Measurements from ENCODE around the gene HES2.
"Not testable (repeated sequence)": the region's sequence is repeated elsewhere in the genome, so short reads cannot be mapped to it uniquely, and the experiment has no call there.

HES2 gene

DNA sequence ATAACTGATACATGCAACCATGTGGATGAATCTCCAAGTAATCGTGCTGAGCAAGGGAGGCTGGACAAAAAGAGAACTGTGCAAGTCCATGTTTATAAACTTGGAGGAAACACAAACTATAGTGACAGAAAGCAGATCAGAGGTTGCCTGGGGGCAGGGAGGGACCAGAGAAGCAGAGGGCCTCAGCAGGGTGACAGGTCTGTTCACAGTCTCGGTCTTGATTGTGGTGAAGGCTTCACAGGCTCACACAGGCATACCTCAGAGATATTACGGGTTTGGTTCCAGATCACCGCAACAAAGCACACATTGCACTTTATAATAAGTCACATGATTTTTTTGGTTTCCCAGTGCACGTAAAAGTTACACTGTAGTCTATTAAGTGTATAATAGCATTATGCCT is 54.7 kb downstream of the HES2 start:
- peaks cover 4% of the 10 kb centered on the region; the same call in 1 of the 2 replicates for H3K4me1 ChIP-seq (ENCODE audit: insufficient read depth, low read length)
- H3K36me3 ChIP-seq (ENCODE audit: insufficient read depth, low read depth, low read length), result no peaks in the 10 kb centered on the region
- H3K27ac ChIP-seq (ENCODE audit: low read length), result no peak overlapping the region
- H3K9me3 ChIP-seq (ENCODE audit: insufficient read depth, low read depth, low read length), result no peaks in the 10 kb centered on the region
- no peaks in the 10 kb centered on the region for H3K27me3 ChIP-seq (ENCODE audit: insufficient read depth, low read length)
- no peak overlapping the region for H3K9ac ChIP-seq (ENCODE audit: low read depth, low read length)
- H3K4me3 ChIP-seq (ENCODE audit: low read length), result no peak overlapping the region

DNA sequence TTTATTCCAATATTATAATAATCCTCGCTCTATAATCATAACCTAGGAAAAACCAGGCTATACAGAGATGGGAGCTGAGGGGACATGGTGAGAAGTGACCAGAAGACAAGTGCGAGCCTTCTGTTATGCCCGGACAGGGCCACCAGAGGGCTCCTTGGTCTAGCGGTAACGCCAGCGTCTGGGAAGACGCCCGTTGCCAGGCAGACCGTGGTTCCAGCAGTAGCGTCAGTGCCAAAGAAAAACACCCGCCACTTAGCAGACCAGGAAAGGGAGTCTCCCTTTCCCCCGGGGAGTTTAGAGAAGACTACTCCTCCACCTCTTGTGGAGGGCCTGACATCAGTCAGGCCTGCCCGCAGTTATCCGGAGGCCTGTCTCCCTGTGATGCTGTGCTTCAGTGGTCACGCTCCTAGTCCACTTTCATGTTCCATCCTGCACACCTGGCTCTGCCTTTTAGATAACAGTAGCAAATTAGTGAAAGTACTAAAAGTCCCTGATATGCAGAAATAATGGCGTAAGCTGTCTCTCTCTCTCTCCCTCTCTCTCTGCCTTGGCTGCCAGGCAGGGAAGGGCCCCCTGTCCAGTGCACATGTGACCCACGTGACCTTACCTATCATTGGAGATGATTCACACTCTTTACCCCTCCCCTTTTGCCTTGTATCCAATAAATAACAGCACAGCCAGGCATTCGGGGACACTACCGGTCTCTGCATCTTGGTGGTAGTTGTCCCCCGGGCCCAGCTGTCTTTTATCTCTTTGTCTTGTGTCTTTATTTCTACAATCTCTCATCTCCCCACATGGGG is 56.4 kb downstream of the HES2 start:
- not testable (repeated sequence) for H3K9ac ChIP-seq (ENCODE audit: low read depth, low read length); H3K27ac ChIP-seq (ENCODE audit: low read length); H3K9me3 ChIP-seq (ENCODE audit: insufficient read depth, low read depth, low read length); H3K4me3 ChIP-seq (ENCODE audit: low read length); H3K36me3 ChIP-seq (ENCODE audit: insufficient read depth, low read depth, low read length); H3K27me3 ChIP-seq (ENCODE audit: insufficient read depth, low read length)
- peaks cover 15% of the 10 kb centered on the region; the same call in 1 of the 2 replicates for H3K4me1 ChIP-seq (ENCODE audit: insufficient read depth, low read length)
